Activated T-cell treated with anti-CD3 and anti-CD28 coated beads, Interleukin-2, amount 50 U/mL, for 24 hours (primary cell): ENCODE measurements around the gene UBALD1.
"Not testable (repeated sequence)": the region's sequence is repeated elsewhere in the genome, so short reads cannot be mapped to it uniquely, and the experiment has no call there.

Experiments used
- DNase-seq: peaks from one replicate; pipeline ENCODE4 v3.0.0-alpha.2; 2020
- H3K27ac Mint-ChIP-seq: 2 replicates; pipeline ENCODE4 v1.8.0; 2020; ENCODE audit warnings: mild to moderate bottlenecking, mixed read lengths
- H3K27me3 Mint-ChIP-seq: 2 replicates; pipeline ENCODE4 v1.8.0; 2020; ENCODE audit warnings: mixed read lengths
- H3K36me3 Mint-ChIP-seq: 2 replicates; pipeline ENCODE4 v1.8.0; 2020; ENCODE audit warnings: low read depth, mixed read lengths
- H3K4me1 Mint-ChIP-seq: 2 replicates; pipeline ENCODE4 v1.8.0; 2020; ENCODE audit warnings: low read depth, mixed read lengths
- H3K4me3 Mint-ChIP-seq: 2 replicates; pipeline ENCODE4 v1.8.0; 2020; ENCODE audit warnings: mild to moderate bottlenecking, moderate library complexity, mixed read lengths
- H3K9me3 Mint-ChIP-seq: 2 replicates; pipeline ENCODE4 v1.8.0; 2020; ENCODE audit warnings: mixed read lengths

The UBALD1 gene

GRCh38 chr16:4578961-4579530 is 35.6 kb downstream of the UBALD1 start:
- Mint-ChIP-seq H3K4me1 (no peaks in the 10 kb centered on the region), H3K27ac (no peak overlapping the region), H3K9me3 (no peaks in the 10 kb centered on the region), H3K27me3 (no peaks in the 10 kb centered on the region), H3K36me3 (no peaks in the 10 kb centered on the region), H3K4me3 (no peak overlapping the region)
- no peak for DNase-seq

- Mint-ChIP-seq H3K27me3 (no peaks in the 10 kb centered on the region), H3K36me3 (no peaks in the 10 kb centered on the region), H3K4me3 (no peak overlapping the region), H3K27ac (no peak overlapping the region), H3K4me1 (no peaks in the 10 kb centered on the region), H3K9me3 (no peaks in the 10 kb centered on the region)
- no peak for DNase-seq
These were observed 38.7 kb downstream of the UBALD1 start for GRCh38 chr16:4576008-4576407.

GRCh38 chr16:4574919-4575705 is 39.6 kb downstream of the UBALD1 start:
- H3K9me3 Mint-ChIP-seq = no peaks in the 10 kb centered on the region
- no peak for DNase-seq
- H3K4me1 Mint-ChIP-seq = no peaks in the 10 kb centered on the region
- H3K4me3 Mint-ChIP-seq = no peak overlapping the region
- no peaks in the 10 kb centered on the region for H3K36me3 Mint-ChIP-seq
- H3K27me3 Mint-ChIP-seq = no peaks in the 10 kb centered on the region
- no peak overlapping the region for H3K27ac Mint-ChIP-seq

GRCh38 chr16:4573926-4574325 is 40.8 kb downstream of the UBALD1 start:
- H3K4me3 Mint-ChIP-seq, H3K9me3 Mint-ChIP-seq, H3K36me3 Mint-ChIP-seq, H3K27ac Mint-ChIP-seq, H3K4me1 Mint-ChIP-seq, DNase-seq, H3K27me3 Mint-ChIP-seq: not testable (repeated sequence)

- no peaks in the 10 kb centered on the region for H3K36me3 Mint-ChIP-seq
- no peak for DNase-seq
- H3K27ac Mint-ChIP-seq = no peak overlapping the region
- no peaks in the 10 kb centered on the region for H3K9me3 Mint-ChIP-seq
- H3K4me3 Mint-ChIP-seq = no peak overlapping the region
- no peaks in the 10 kb centered on the region for H3K4me1 Mint-ChIP-seq
- no peaks in the 10 kb centered on the region for H3K27me3 Mint-ChIP-seq
These were observed 42.0 kb downstream of the UBALD1 start for GRCh38 chr16:4572715-4573114.

GRCh38 chr16:4570688-4571321 is 43.9 kb downstream of the UBALD1 start:
- no peak overlapping the region for H3K27ac Mint-ChIP-seq
- H3K9me3 Mint-ChIP-seq = no peaks in the 10 kb centered on the region
- H3K4me3 Mint-ChIP-seq = no peak overlapping the region
- H3K27me3 Mint-ChIP-seq = no peaks in the 10 kb centered on the region
- H3K36me3 Mint-ChIP-seq = no peaks in the 10 kb centered on the region
- DNase-seq = no peak
- H3K4me1 Mint-ChIP-seq = peaks cover 8% of the 10 kb centered on the region

- Mint-ChIP-seq H3K4me1 (peaks cover 8% of the 10 kb centered on the region), H3K27me3 (no peaks in the 10 kb centered on the region), H3K27ac (no peak overlapping the region), H3K9me3 (no peaks in the 10 kb centered on the region), H3K4me3 (no peak overlapping the region), H3K36me3 (no peaks in the 10 kb centered on the region)
- no peak for DNase-seq
These were observed 44.6 kb downstream of the UBALD1 start for GRCh38 chr16:4570086-4570485.

- no peaks in the 10 kb centered on the region for H3K27me3 Mint-ChIP-seq
- no peaks in the 10 kb centered on the region for H3K36me3 Mint-ChIP-seq
- H3K27ac Mint-ChIP-seq = no peak overlapping the region
- peaks cover 8% of the 10 kb centered on the region for H3K4me1 Mint-ChIP-seq
- H3K4me3 Mint-ChIP-seq = no peak overlapping the region
- DNase-seq = no peak
- no peaks in the 10 kb centered on the region for H3K9me3 Mint-ChIP-seq
These were observed 48.5 kb downstream of the UBALD1 start for GRCh38 chr16:4566144-4566543.

GRCh38 chr16:4564661-4565267 is 49.9 kb downstream of the UBALD1 start:
- H3K9me3 Mint-ChIP-seq = no peaks in the 10 kb centered on the region
- no peak for DNase-seq

GRCh38 chr16:4561596-4561995 is 53.1 kb downstream of the UBALD1 start:
- Mint-ChIP-seq H3K4me3 (no peak overlapping the region), H3K27me3 (no peaks in the 10 kb centered on the region), H3K9me3 (no peaks in the 10 kb centered on the region), H3K36me3 (no peaks in the 10 kb centered on the region), H3K4me1 (peaks cover 7% of the 10 kb centered on the region), H3K27ac (no peak overlapping the region)
- no peak for DNase-seq

More at GRCh38 chr16:4564661-4565267, 49.9 kb downstream of the UBALD1 start:
- Mint-ChIP-seq H3K27me3 (no peaks in the 10 kb centered on the region), H3K27ac (no peak overlapping the region), H3K36me3 (no peaks in the 10 kb centered on the region), H3K4me3 (no peak overlapping the region), H3K4me1 (peaks cover 8% of the 10 kb centered on the region)
